Pons (tissue), 1 donor: ENCODE data around the gene TLR10.
A peak's percentile ranks its signal among the peaks of the same experiment; 100 is the strongest.
"Not testable (repeated sequence)": the region's sequence is repeated elsewhere in the genome, so short reads cannot be mapped to it uniquely, and the experiment has no call there.

Experiments
- DNase-seq: peaks from one replicate; pipeline ENCODE4 v3.0.0-alpha.2; 2016; ENCODE audit warnings: low spot score

Gene TLR10

DNA sequence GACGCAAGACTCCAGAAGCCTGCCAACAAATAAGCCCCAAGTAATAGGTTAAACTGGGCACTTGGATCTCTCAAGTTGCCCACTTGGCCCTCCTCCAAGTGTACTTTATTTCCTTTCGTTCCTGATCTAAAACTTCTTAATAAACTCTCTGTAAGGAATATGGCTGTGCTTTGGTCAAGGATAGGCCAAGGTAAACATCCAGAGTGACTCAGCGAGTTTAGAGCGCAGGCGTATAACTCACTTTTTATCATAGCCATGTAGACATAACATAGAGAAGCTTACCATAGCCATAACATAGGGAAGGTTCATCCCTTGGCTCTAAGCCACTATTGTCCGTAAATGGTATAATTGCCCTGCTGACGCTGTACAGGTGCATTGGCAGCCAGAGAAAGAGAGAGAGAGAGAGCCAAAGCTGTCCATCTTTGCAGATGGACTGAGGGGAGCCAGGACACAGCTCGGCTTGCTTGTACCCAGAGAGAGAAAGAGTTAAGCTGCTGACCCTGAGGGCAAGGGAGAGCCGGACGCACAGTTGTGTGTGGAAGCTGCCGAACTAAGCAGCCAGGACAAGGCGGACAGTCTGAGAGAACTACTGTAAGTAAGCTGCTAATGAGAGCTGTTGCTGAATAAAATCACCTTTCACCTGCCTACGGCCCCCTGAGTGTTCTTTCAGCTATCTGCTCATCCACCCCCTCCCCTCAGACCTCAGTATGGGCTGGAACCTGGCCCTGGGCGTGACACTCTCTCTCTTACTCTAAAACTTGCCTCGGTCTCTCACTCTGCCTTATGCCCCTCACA is 20.0 kb upstream of the TLR10 start:
- DNase-seq: no peak

DNA sequence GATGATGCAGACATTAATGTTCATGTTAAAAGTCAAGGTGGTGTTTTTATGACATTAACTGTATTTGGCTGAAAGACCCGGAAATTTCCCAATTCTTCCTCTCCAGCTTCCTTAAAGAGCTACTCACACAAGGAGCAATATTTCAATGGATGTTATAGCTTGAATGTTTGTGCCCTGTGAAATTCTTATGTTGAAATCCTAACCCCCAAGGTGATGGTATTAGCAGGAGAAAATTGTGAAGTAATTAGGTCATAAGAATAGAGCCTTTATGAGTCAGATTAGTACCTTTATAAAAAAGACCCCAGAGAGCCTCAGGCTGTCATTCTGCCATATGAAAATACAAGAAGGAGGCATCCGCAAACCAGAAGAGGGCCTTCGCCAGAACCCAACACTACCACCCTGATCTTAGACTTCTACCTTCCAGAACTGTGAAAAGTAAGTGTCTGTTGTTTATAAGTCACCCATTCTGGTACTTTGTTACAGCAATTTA is 18.2 kb upstream of the TLR10 start:
- DNase-seq: no peak

GRCh38 chr4:38800366-38800765 is 17.6 kb upstream of the TLR10 start:
- no peak for DNase-seq

DNA sequence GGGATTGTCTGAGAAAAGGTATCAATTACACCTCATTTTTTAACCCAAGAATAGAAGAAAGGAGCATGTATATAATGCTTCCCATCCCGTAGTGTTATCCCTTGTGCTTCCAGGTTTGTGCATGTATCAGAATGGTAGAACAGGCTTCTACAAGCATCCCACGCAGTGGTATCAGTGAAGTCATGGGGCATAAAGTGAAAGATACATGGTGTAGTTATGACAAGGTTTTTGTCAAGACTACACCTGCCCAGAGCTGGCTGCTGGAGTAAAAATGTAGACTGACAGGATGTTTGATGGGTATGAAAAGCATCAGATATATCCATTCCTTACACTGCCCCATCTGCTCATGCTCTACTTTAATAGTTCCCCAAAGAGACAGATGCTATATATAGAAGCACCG is 12.3 kb upstream of the TLR10 start:
- DNase-seq: no peak

GRCh38 chr4:38794051-38794450 is 11.3 kb upstream of the TLR10 start:
- DNase-seq: no peak

- DNase-seq: peak; percentile 19
Measured at GRCh38 chr4:38791010-38791409, 8.2 kb upstream of the TLR10 start.

- DNase-seq: no peak
Measured at GRCh38 chr4:38788317-38788716, 5.5 kb upstream of the TLR10 start.

- no peak for DNase-seq
Measured at GRCh38 chr4:38787693-38788092, 4.9 kb upstream of the TLR10 start.

GRCh38 chr4:38785901-38786402 is 3.2 kb upstream of the TLR10 start:
- DNase-seq: peak; percentile 84

GRCh38 chr4:38785041-38785790 is 2.4 kb upstream of the TLR10 start:
- DNase-seq: no peak

DNA sequence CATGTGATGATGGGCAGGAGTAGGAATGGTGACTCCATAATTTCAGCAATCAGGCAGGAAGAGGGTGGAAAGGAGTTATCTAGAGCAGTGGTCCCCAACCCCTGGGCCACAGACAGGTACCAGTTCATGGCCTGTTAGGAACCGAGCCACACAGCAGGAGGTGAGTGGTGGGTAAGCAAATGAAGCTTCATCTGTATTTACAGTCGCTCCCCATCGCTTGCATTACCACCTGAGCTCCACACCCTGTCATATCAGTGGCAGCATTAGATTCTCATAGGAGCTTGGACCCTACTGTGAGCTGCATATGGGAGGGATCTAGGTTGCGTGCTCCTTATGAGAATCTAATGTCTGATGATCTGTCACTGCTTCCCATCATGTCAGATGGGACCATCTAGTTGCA is 1.4 kb upstream of the TLR10 start:
- DNase-seq: no peak

DNA sequence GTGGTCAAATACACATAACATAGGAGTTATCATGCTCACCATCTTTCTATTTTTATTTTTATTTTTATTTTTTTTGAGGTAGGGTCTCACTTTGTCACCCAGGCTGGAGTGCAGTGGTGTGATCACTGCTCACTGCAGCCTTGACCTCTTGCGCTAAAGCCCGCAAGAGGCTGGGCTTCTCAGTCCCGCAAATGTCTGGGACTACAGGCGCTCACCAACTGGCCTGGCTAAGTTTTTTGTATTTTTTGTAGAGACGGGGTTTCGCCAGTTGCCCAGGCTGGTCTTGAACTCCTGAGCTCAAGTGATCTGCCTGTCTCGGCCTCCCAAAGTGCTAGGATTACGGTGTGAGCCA is 295 bp upstream of the TLR10 start:
- no peak for DNase-seq

- no peak for DNase-seq
Measured at GRCh38 chr4:38781854-38782261, 932 bp downstream of the TLR10 start.

DNA sequence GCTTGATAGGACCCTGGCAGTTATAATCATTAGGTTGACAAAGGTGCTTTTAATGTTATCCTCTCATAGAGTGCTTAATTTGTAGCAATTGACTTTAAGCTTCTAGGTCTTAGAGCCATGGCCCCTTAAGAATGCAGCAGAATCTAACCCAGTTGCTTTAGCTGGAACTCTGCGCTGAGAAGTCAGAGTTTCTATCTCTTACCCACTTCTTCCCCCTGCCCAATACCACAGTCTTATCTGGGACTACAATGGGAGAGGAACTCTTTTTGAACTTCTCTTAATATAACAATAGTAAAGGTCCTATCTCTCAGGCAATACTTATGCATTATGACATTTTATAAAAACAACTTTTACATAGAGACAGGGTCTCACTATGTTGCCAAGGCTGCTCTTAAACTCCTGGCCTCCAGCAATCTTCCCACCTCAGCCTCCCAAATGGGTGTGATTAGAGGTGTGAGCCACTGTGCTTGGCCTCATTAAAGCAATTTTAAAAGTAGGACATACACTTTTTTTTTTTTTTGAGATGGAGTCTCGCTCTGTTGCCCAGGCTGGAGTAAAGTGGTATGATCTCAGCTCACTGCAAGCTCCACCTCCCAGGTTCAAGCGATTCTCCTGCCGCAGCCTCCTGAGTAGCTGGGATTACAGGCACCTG is 1.8 kb downstream of the TLR10 start:
- no peak for DNase-seq

DNA sequence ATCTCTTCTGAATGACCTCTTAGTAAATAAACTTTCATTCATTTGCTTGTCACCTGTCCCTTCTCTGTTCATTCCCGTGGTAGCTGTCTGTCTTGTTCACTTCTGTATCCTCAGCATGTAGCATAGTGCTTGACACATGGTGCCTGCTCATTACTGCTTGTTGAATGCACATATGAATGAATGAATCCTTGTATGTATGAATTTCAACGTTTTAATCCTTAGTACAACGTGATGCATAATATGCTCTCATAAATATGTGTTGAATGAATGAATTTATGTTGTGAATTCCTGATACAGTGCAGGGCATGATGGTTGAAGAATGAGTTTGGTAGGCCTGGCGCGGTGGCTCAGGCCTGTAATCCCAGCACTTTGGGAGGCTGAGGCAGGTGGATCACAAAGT is 3.0 kb downstream of the TLR10 start:
- no peak for DNase-seq

DNA sequence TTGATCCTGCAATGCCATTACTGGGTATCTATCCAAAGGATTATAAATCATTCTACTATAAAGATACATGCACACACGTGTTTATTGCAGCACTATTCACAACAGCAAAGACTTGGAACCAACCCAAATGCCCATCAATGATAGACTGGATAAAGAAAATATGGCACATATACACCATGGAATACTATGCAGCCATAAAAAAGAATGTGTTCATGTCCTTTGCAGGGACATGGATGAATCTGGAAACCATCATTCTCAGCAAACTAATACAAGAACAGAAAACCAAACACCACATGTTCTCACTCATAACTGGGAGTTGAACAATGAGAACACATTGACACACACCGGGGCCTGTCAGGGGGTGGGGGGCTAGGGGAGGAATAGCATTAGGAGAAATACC is 4.9 kb downstream of the TLR10 start:
- DNase-seq: not testable (repeated sequence)

GRCh38 chr4:38775326-38775725 is 7.5 kb downstream of the TLR10 start:
- no peak for DNase-seq

- DNase-seq: no peak
Measured at GRCh38 chr4:38774181-38774955, 8.4 kb downstream of the TLR10 start.

DNA sequence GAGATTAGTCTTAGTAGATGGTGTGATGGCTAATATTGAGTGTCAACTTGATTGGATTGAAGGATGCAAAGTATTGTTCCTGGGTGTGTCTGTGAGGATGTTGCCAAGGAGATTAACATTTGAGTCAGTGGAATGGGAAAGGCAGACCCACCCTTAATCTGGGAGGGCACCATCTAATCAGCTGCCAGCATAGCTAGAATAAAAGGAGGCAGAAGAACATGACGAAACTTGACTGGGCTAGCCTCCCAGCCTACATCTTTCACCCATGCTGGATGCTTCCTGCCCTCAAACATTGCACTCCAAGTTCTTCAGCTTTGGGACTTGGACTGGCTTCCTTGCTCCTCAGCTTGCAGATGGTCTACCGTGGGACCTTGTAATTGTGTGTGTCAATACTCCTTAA is 12.5 kb downstream of the TLR10 start:
- not testable (repeated sequence) for DNase-seq

GRCh38 chr4:38769857-38770256 is 12.9 kb downstream of the TLR10 start:
- DNase-seq: no peak

- DNase-seq: no peak
Measured at GRCh38 chr4:38769441-38769840, 13.3 kb downstream of the TLR10 start.

- peak; percentile 36 for DNase-seq
Measured at GRCh38 chr4:38768968-38769394, 13.8 kb downstream of the TLR10 start.
